Activated CD4-positive, alpha-beta memory T cell treated with anti-CD3 and anti-CD28 coated beads, Interleukin-2, amount 10 ng/mL, durations not matched to agents 7 days and 5 days (primary cell): ENCODE data around the gene CBX5. TPM values are rescaled to one million over a fixed set of nuclear protein-coding genes. Genes with fewer than 3 reads are reported as not detected.
"Not testable (repeated sequence)": the region's sequence is repeated elsewhere in the genome, so short reads cannot be mapped to it uniquely, and the experiment has no call there.

ENCODE experiments used
- CTCF ChIA-PET: fragments of 350-600 bp; sonication (Branson Sonifier 250); formaldehyde crosslinking; loops from one replicate; lab custom pipeline; 2021; ENCODE audit warnings: antibody characterized with exemption, inconsistent platforms; lab: Charles Lee
- POLR2A ChIA-PET: fragments of 350-600 bp; sonication (Branson Sonifier 250); formaldehyde crosslinking; loops from one replicate; lab custom pipeline; 2021; ENCODE audit warnings: antibody characterized with exemption; lab: Charles Lee
- DNase-seq: peaks from one replicate; pipeline ENCODE4 v3.0.0-alpha.2; 2020
- H3K27ac Mint-ChIP-seq: one replicate; pipeline ENCODE4 v1.8.0; 2021; ENCODE audit warnings: mild to moderate bottlenecking, mixed read lengths
- H3K27me3 Mint-ChIP-seq: one replicate; pipeline ENCODE4 v1.8.0; 2021; ENCODE audit warnings: mixed read lengths
- H3K36me3 Mint-ChIP-seq: one replicate; pipeline ENCODE4 v1.8.0; 2021; ENCODE audit warnings: low read depth, mixed read lengths
- H3K4me1 Mint-ChIP-seq: one replicate; pipeline ENCODE4 v1.8.0; 2021; ENCODE audit warnings: mixed read lengths
- H3K4me3 Mint-ChIP-seq: one replicate; pipeline ENCODE4 v1.8.0; 2021; ENCODE audit warnings: mild to moderate bottlenecking, mixed read lengths
- H3K9me3 Mint-ChIP-seq: one replicate; pipeline ENCODE4 v1.8.0; 2021; ENCODE audit warnings: mixed read lengths
- total RNA-seq, 2 experiments: library from RNA; stranded (reverse); gene quantifications; one replicate each; pipeline ENCODE4 v1.2.3, GENCODE V29; 2021

The CBX5 gene
- total RNA-seq, 2 experiments from 2014 or later: 103 to 106 TPM

GRCh38 chr12:54258201-54258681 is 21.7 kb downstream of the CBX5 start:
- H3K9me3 Mint-ChIP-seq: no peaks in the 10 kb centered on the region
- H3K4me3 Mint-ChIP-seq: no peak overlapping the region
- H3K36me3 Mint-ChIP-seq: peaks cover 20% of the 10 kb centered on the region
- CTCF ChIA-PET: interaction anchor here (1.1 to 2.3 kb wide), 4 partner anchors 10 to 121 kb away, joined by 3 to 8 read pairs (median 4); partner anchors contain the start of gene COPZ1
- no peak overlapping the region for H3K27ac Mint-ChIP-seq
- no peak for DNase-seq
- no peaks in the 10 kb centered on the region for H3K27me3 Mint-ChIP-seq
- peaks cover 19% of the 10 kb centered on the region for H3K4me1 Mint-ChIP-seq
- POLR2A ChIA-PET: interaction anchor here (1.0 kb wide), 1 partner anchor 16 kb away, joined by 3 read pairs; no protein-coding TSS in a partner anchor

DNA sequence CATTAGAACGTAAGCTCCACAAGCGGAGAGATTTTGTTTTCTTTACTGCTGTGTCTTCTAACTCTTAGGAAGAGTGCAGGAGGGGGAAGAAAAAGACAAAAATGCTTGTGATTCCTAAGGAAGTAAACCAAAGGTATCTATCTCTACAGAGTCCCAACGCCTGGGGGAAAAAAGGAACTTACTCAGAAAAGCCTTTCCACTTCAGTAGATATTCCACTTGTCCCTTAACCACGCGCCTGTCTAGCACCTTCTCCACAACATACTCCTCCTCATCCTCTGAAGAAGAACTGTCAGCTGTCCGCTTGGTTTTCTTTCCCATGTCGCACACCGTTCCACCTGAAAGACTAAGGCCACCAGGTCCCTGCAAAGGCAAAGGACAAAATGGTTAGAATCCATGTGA is 22.6 kb downstream of the CBX5 start:
- H3K4me3 Mint-ChIP-seq: no peak overlapping the region
- POLR2A ChIA-PET: no interaction called here
- H3K27ac Mint-ChIP-seq: no peak overlapping the region
- peaks cover 25% of the 10 kb centered on the region for H3K36me3 Mint-ChIP-seq
- H3K9me3 Mint-ChIP-seq: no peaks in the 10 kb centered on the region
- no peaks in the 10 kb centered on the region for H3K27me3 Mint-ChIP-seq
- DNase-seq: no peak
- H3K4me1 Mint-ChIP-seq: peaks cover 19% of the 10 kb centered on the region
- CTCF ChIA-PET: interaction anchor here (2.3 kb wide), 1 partner anchor 67 kb away, joined by 8 read pairs; the partner anchor contains the start of gene COPZ1

DNA sequence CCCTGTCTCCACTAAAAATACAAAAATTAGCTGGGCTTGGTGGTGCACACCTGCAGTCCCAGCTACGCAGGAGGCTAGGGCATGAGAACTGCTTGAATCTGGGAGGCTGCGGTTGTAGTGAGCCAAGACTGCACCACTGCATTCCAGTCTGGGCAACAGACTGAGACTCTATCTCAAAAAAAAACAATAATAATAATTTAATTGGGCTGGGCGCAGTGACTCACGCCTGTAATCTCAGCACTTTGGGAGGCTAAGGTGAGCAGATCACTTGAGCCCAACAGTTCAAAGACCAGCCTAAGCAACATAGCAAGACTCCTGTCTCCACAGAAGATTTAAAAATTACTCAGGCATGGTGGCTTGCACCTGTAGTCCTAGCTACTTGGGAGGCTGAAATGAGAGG is 26.7 kb downstream of the CBX5 start:
- ChIA-PET POLR2A (interaction anchor here (0.7 to 1.9 kb wide), 3 partner anchors 20 to 28 kb away, joined by 3 to 6 read pairs (median 4); partner anchors contain the start of genes CBX5 and HNRNPA1), CTCF (interaction anchor here (0.7 to 5.0 kb wide), 9 partner anchors 12 to 126 kb away, joined by 3 to 62 read pairs (median 6); partner anchors contain the start of genes CBX5 and HNRNPA1)
- Mint-ChIP-seq H3K9me3 (no peaks in the 10 kb centered on the region), H3K36me3 (peaks cover 50% of the 10 kb centered on the region), H3K4me3 (no peak overlapping the region), H3K27ac (no peak overlapping the region), H3K27me3 (no peaks in the 10 kb centered on the region), H3K4me1 (peaks cover 4% of the 10 kb centered on the region)
- DNase-seq: no peak

DNA sequence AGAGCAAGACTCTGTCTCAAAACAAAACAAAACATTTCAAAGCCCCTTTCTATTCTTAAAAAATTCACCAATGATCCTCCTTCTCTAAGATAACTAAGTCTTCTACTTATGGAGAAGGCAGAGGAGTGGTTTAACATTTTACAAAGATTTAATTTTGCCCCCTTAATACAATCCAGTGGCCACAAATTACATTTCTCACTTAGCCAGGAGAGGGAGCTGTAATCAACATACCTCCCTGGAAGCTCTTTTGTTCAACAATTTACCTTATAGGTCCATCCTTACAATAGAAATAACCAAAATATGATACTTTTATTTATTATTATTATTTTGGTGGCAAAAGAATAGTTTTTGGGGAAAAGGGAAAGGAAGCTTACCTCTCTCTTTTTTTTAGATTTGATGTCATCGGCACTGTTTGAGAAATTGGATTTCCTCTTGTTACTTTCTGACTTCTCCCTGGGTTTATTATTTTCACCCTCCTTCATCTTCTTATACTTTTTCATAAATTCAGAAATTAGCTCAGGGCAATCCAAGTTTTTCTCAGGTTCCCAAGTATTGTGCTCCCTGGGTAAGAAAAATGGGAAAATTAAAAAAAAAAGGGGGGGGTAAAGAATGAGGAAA is 28.1 kb downstream of the CBX5 start:
- POLR2A ChIA-PET: interaction anchor here (1.0 to 1.9 kb wide), 6 partner anchors 11 to 107 kb away, joined by 3 to 8 read pairs (median 5); partner anchors contain the start of genes CBX5 and HNRNPA1
- H3K36me3 Mint-ChIP-seq: peaks cover 53% of the 10 kb centered on the region
- H3K27ac Mint-ChIP-seq: no peak overlapping the region
- peaks cover 2% of the 10 kb centered on the region for H3K4me1 Mint-ChIP-seq
- H3K27me3 Mint-ChIP-seq: no peaks in the 10 kb centered on the region
- CTCF ChIA-PET: interaction anchor here (0.6 to 5.0 kb wide), 44 partner anchors 8 to 678 kb away, joined by 3 to 62 read pairs (median 4); partner anchors contain the start of genes CBX5, COPZ1, HNRNPA1 and NFE2
- H3K4me3 Mint-ChIP-seq: no peak overlapping the region
- no peak for DNase-seq
- H3K9me3 Mint-ChIP-seq: no peaks in the 10 kb centered on the region

GRCh38 chr12:54249489-54249888 is 30.4 kb downstream of the CBX5 start:
- POLR2A ChIA-PET: no interaction called here
- Mint-ChIP-seq H3K36me3 (peaks cover 53% of the 10 kb centered on the region), H3K4me1 (peaks cover 2% of the 10 kb centered on the region), H3K27me3 (no peaks in the 10 kb centered on the region), H3K9me3 (no peaks in the 10 kb centered on the region), H3K27ac (no peak overlapping the region), H3K4me3 (no peak overlapping the region)
- CTCF ChIA-PET: interaction anchor here (0.9 kb wide), 1 partner anchor 119 kb away, joined by 3 read pairs; no protein-coding TSS in a partner anchor
- DNase-seq: no peak

GRCh38 chr12:54246011-54246641 is 33.8 kb downstream of the CBX5 start:
- ChIA-PET POLR2A (interaction anchor here (0.7 kb wide), 1 partner anchor 305 kb away, joined by 3 read pairs; no protein-coding TSS in a partner anchor), CTCF (no interaction called here)
- Mint-ChIP-seq H3K27ac (no peak overlapping the region), H3K9me3 (no peaks in the 10 kb centered on the region), H3K4me3 (no peak overlapping the region), H3K27me3 (no peaks in the 10 kb centered on the region), H3K4me1 (peaks cover 8% of the 10 kb centered on the region), H3K36me3 (peaks cover 56% of the 10 kb centered on the region)
- DNase-seq: no peak

- no peak overlapping the region for H3K4me3 Mint-ChIP-seq
- ChIA-PET CTCF (interaction anchor here (0.7 to 6.5 kb wide), 7 partner anchors 12 to 198 kb away, joined by 3 to 62 read pairs (median 4); no protein-coding TSS in a partner anchor), POLR2A (no interaction called here)
- peak overlapping the region; percentile 72 for H3K27ac Mint-ChIP-seq
- H3K27me3 Mint-ChIP-seq: no peaks in the 10 kb centered on the region
- peaks cover 51% of the 10 kb centered on the region for H3K36me3 Mint-ChIP-seq
- DNase-seq: no peak
- no peaks in the 10 kb centered on the region for H3K9me3 Mint-ChIP-seq
- peaks cover 21% of the 10 kb centered on the region for H3K4me1 Mint-ChIP-seq
Measured at GRCh38 chr12:54240971-54241588, 38.8 kb downstream of the CBX5 start.

DNA sequence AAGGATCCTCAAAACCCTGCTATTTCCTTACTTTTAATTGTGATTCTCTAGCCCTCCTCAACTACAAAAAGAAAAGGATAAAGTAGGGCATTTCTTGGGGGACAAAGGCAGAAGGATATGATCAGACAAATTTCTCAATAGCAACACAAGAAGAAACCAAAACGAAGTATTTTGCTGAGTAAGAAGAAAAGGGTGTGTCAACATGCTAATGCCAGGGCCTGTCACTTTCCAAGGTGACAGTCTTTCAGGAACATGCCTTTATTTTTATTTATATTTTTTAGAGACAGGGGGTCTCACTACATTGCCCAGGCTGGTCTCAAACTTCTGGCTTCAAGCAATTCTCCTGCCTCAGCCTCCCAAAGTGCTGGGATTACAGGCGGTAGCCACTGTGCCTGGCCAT is 39.8 kb downstream of the CBX5 start:
- CTCF ChIA-PET: interaction anchor here (0.7 to 6.5 kb wide), 4 partner anchors 13 to 97 kb away, joined by 3 to 62 read pairs (median 12); no protein-coding TSS in a partner anchor
- POLR2A ChIA-PET: no interaction called here
- no peaks in the 10 kb centered on the region for H3K27me3 Mint-ChIP-seq
- no peak overlapping the region for H3K4me3 Mint-ChIP-seq
- peaks cover 51% of the 10 kb centered on the region for H3K36me3 Mint-ChIP-seq
- H3K4me1 Mint-ChIP-seq: peaks cover 21% of the 10 kb centered on the region
- no peaks in the 10 kb centered on the region for H3K9me3 Mint-ChIP-seq
- no peak overlapping the region for H3K27ac Mint-ChIP-seq
- DNase-seq: no peak

DNA sequence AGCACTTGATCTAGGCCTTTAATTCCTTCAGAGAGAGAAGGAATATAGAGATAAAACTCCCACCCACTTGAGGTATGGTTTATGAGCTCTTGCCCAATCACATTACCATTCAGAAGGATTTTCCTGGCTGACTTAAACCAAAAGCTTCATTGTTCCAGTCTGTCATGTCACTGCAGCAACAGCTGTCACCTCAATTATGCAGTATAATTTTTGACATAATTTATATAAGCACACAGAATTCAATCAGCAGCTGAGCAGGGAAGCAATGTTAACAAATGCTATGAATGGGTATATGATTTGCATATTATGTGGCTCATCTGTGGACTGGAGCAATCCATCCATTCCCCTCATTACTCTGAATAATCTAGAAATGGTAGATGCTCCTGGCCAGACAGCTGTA is 40.3 kb downstream of the CBX5 start:
- Mint-ChIP-seq H3K27me3 (no peaks in the 10 kb centered on the region), H3K27ac (no peak overlapping the region), H3K4me1 (peaks cover 21% of the 10 kb centered on the region), H3K4me3 (no peak overlapping the region), H3K9me3 (no peaks in the 10 kb centered on the region), H3K36me3 (peaks cover 50% of the 10 kb centered on the region)
- ChIA-PET POLR2A (no interaction called here), CTCF (interaction anchor here (1.5 to 6.5 kb wide), 5 partner anchors 13 to 129 kb away, joined by 4 to 62 read pairs (median 8); no protein-coding TSS in a partner anchor)
- no peak for DNase-seq

DNA sequence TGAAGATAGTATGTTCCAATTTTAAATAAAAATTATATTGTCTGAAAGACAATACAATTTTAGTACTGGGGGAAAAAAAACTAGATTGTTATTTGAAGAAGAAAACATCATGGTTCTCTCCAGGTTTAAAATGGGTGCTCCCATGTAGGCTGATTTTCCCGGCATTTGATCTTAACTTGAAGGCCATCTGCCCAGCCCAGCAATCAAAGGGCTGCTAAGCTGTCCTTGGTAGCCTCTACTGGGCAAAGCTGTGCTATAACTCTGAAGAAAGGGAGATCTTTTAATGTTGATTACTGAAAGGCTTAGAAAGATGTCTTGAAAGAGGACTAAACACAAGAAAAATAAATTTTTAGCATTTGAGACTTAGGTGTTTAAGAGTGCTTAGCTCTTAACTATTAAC is 41.4 kb downstream of the CBX5 start:
- H3K4me1 Mint-ChIP-seq: peaks cover 21% of the 10 kb centered on the region
- no peak overlapping the region for H3K4me3 Mint-ChIP-seq
- H3K27ac Mint-ChIP-seq: no peak overlapping the region
- ChIA-PET CTCF (interaction anchor here (0.6 to 6.5 kb wide), 6 partner anchors 14 to 206 kb away, joined by 3 to 62 read pairs (median 8); no protein-coding TSS in a partner anchor), POLR2A (no interaction called here)
- no peaks in the 10 kb centered on the region for H3K9me3 Mint-ChIP-seq
- peaks cover 48% of the 10 kb centered on the region for H3K36me3 Mint-ChIP-seq
- no peaks in the 10 kb centered on the region for H3K27me3 Mint-ChIP-seq
- DNase-seq: no peak

DNA sequence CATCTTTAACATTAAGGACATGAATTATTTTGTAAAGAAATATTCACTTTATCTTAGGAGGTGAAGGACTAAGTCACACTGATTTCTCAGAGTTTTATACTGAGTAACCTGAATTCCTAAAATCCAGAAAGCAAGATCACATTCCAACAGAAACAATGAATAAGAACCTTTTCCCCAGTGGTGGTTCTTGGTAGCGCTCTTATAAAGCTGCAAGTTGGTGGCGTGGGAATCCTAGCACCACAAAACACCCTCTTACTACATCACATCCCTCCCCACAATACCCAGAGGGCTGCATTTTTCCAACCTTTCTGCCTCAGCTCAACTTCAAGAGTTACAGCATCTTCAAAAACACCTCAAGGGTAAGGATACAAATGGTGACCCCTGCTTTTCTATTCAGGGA is 47.1 kb downstream of the CBX5 start:
- no peaks in the 10 kb centered on the region for H3K9me3 Mint-ChIP-seq
- peaks cover 12% of the 10 kb centered on the region for H3K4me1 Mint-ChIP-seq
- H3K27ac Mint-ChIP-seq: no peak overlapping the region
- H3K27me3 Mint-ChIP-seq: no peaks in the 10 kb centered on the region
- H3K4me3 Mint-ChIP-seq: no peak overlapping the region
- ChIA-PET CTCF (interaction anchor here (1.2 kb wide), 1 partner anchor 200 kb away, joined by 3 read pairs; no protein-coding TSS in a partner anchor), POLR2A (no interaction called here)
- peaks cover 29% of the 10 kb centered on the region for H3K36me3 Mint-ChIP-seq
- DNase-seq: no peak

GRCh38 chr12:54231269-54231668 is 48.7 kb downstream of the CBX5 start:
- H3K9me3 Mint-ChIP-seq, H3K4me3 Mint-ChIP-seq, POLR2A ChIA-PET, H3K27me3 Mint-ChIP-seq, H3K4me1 Mint-ChIP-seq, DNase-seq, H3K27ac Mint-ChIP-seq: not testable (repeated sequence)
- CTCF ChIA-PET: interaction anchor here (1.3 kb wide), 1 partner anchor 11 kb away, joined by 10 read pairs; no protein-coding TSS in a partner anchor
- H3K36me3 Mint-ChIP-seq: peaks cover 20% of the 10 kb centered on the region
